Glomerular visceral epithelial cell (primary cell): ENCODE measurements around the gene MAP1B.

Source experiments
- DNase-seq: peaks from one replicate; pipeline ENCODE4 v3.0.0-alpha.2; 2016; ENCODE audit errors: extremely low spot score

MAP1B gene

GRCh38 chr5:72251386-72251785 lies 144.1 kb downstream of the MAP1B start:
- DNase-seq, result no peak

- no peak for DNase-seq
These were observed 144.7 kb downstream of the MAP1B start for GRCh38 chr5:72252008-72252407.

- DNase-seq, result no peak
These were observed 145.4 kb downstream of the MAP1B start for GRCh38 chr5:72252574-72253155.

DNA sequence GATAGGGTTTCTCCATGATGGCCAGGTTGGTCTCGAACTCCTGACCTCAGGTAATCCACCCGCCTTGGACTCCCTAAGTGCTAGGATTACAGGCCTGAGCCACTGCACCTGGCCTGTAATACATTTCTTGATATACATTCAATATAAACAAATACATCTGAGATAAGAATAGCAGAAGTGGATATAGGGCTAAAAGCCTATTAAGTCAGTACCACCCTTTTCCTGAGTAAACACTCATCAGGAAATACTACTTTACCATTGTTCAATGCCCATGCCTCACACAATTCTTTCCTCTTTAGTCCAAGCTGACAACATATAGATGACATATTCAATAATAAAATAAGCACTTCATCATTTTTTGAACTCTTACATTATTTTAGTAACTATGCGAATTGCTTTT lies 148.0 kb downstream of the MAP1B start:
- no peak for DNase-seq

- no peak for DNase-seq
These were observed 148.4 kb downstream of the MAP1B start for GRCh38 chr5:72255670-72256069.

DNA sequence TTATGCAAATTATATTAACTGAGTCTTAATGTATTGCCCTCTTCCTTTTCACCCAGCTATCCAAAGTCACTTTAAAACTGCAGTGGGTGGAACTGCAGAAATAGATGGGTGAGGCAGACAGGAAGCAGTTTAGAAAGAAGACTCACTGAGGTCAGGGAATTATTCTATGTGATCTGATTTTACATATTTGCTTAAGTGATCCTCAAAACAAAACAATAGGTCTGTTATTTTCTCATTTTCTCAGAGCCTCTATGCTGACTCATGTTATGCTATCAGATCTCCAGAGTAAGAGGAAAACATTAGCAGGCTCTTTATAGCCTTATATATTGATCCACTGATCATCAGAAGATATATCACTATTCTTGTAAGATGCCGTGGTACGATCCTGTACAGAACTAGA lies 149.3 kb downstream of the MAP1B start:
- DNase-seq, result no peak
